Measurements from ENCODE around the gene NCK2.

NCK2 gene

DNA sequence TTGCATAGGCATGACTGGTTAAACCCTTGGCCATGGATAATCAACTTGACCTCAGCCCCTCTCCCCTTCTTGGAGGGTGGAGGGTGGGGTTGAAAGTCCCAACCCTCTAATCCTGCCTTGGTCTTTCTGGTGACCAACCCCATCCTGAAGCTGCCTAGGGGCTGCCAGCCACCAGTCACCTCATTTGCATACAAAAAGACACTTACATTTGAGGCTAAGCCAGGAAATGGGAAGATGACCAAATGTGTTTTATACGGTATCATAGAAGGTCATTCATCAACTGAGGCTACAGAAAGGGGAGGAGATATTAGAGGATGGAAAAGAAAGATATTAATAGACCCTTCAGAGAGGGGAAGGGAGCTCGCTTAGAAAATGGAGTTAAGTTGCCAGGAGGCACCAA lies 96.8 kb downstream of the NCK2 start:
- no peak for FAIRE-seq
- no peak for DNase-seq (ENCODE audit: insufficient read length, low spot score)

GRCh38 chr2:105842555-105842954 lies 97.8 kb downstream of the NCK2 start:
- no peak for FAIRE-seq

DNA sequence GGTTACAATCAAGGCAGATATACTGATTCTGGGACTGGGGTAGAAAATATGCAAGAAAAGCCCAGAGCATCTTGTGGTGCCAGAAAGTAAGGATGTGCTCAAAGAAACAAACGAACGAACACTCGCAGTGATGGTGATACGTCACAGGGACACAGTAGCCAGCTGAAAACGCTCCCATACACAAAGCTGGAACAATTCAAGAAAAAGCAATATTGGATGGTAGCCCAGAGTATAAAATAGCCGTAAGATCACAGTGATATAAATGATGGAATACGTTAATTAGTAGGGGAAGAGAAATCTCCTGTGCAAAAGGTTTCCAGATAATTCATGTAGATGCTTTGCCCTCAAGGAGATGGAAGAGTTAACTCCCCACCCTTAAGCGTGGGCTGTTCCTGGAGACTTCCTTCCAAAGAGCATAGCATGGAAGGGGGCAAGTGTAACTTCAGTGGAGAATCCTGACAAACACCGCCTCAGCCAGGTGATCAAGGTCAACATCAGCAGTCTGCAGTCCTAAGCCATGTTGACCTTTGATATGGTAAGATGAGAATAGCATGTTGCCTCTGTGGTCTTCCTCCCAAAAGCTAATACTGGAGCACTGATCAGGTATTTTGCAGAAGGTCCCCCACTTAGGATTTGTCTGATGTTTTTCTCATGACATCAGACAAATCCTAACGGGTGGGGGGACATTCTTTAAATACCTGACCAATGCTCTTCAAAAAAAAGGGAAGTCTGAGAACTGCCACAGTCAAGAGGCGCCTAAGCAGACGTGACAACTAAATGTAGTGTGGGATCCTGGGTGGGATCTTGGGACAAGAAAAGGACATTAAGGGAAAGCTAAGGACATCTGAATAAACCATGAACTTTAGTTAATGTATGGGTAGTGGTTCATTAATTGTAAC lies 99.0 kb downstream of the NCK2 start:
- FAIRE-seq (no peak), DNase-seq (ENCODE audit: insufficient read length, low spot score) (no peak)

More at GRCh38 chr2:105842555-105842954, 97.8 kb downstream of the NCK2 start:
- no peak for DNase-seq (ENCODE audit: insufficient read length, low spot score)

- no peak for DNase-seq (ENCODE audit: insufficient read length, low spot score)
- no peak for FAIRE-seq
Observed at GRCh38 chr2:105845976-105846375, 101.3 kb downstream of the NCK2 start.

GRCh38 chr2:105847056-105847455 lies 102.3 kb downstream of the NCK2 start:
- no peak for FAIRE-seq
- no peak for DNase-seq (ENCODE audit: insufficient read length, low spot score)

- no peak for FAIRE-seq
Observed at GRCh38 chr2:105848367-105848766, 103.7 kb downstream of the NCK2 start.

GRCh38 chr2:105849431-105850179 lies 104.9 kb downstream of the NCK2 start:
- FAIRE-seq: no peak
- no peak for DNase-seq (ENCODE audit: insufficient read length, low spot score)

More at GRCh38 chr2:105848367-105848766, 103.7 kb downstream of the NCK2 start:
- no peak for DNase-seq (ENCODE audit: insufficient read length, low spot score)

GRCh38 chr2:105852066-105852465 lies 107.4 kb downstream of the NCK2 start:
- DNase-seq (ENCODE audit: insufficient read length, low spot score) (no peak), FAIRE-seq (no peak)

- FAIRE-seq: no peak
- DNase-seq (ENCODE audit: insufficient read length, low spot score): no peak
Observed at GRCh38 chr2:105853354-105854088, 108.8 kb downstream of the NCK2 start.

GRCh38 chr2:105854972-105855371 lies 110.3 kb downstream of the NCK2 start:
- DNase-seq (ENCODE audit: insufficient read length, low spot score) (no peak), FAIRE-seq (no peak)

DNA sequence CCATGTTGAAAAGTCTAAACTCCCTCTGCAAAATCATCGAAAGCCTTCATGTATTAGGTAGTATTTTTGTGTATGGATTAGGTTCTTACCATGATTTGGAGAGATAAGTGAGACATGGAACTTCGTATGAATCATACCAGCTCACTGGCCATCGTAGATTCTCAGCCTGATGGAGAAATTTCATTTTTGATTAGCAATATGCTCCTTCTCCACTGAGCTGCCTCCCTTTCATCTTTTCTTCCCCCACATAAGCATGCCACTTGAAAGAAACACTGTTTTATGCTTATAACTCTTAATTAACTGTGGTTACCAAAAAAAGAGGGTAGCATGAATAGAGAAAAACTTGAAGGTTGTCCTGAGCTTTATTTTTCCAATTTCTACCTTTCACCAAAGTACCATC lies 111.9 kb downstream of the NCK2 start:
- FAIRE-seq (no peak), DNase-seq (ENCODE audit: insufficient read length, low spot score) (no peak)

- no peak for DNase-seq (ENCODE audit: insufficient read length, low spot score)
- no peak for FAIRE-seq
Observed at GRCh38 chr2:105857076-105857740, 112.5 kb downstream of the NCK2 start.

DNA sequence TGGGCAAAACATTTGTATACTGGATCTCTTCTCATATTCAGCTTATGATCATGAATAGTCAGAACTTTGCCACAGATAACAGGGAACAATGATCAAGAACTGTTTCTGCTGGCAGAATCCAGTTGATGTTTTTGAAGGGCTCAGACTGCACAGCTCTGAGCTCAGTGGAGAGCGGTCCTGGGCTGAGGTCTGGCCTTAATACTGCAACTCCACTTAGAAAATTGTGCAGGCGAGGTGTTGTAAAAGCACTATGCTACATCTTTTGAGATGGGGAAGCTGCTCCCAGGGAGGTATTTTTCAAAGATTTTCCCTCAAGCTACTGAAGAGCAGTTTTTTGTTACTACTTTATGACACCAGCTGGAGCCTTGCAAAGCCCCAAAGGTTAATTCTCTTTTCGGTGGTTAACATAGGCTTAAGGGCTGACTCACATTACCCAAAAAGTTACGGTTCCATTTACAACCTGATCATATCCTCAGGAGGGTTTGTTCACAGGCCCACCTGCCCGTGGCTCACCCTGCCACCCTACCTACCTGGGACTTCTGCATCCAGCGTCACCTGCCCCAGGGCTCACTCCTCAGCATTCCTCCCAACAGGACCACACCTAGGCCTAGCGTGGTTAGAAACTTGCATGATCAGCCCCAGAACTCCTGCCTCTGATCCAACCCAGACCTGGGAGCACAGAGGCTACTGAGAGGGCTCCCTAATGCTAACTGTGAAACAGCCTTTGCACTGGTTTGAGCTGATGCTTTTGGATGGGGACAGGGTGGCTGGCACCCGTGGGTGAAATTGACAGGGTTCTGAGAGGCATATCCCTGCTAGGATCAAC lies 114.4 kb downstream of the NCK2 start:
- FAIRE-seq (no peak), DNase-seq (ENCODE audit: insufficient read length, low spot score) (no peak)

DNA sequence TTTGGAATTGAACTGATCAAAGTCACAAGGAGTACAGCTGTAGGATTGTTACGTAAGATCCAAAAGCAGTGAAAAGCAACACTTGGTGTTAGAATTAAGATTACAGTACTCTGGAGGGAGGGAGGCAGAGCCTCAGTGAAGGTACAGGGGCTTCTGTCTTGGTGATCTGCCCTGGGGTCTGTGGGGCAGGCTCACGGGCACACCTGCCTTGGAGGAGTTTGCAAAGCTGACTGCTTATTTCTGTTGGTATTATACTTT lies 114.9 kb downstream of the NCK2 start:
- DNase-seq (ENCODE audit: insufficient read length, low spot score) (no peak), FAIRE-seq (no peak)

DNA sequence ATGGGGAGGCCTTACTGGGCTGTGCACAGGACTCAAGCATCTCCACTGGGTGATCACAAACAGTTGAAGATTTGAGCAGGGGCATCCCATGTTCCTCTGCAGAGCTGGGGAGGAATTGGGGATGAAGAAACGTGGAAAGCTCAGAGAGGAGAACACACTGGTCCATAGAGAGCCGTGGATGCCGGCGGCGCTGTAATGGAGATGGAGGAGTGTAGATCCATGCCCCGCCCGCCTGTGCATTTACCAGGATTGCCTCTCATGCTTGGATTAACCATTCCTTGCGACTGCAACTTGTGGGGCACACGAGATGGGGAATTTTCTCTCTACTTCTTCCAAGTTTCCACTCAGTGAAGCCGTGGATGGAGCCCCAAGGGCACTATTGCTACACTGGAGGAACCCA lies 115.9 kb downstream of the NCK2 start:
- FAIRE-seq (no peak), DNase-seq (ENCODE audit: insufficient read length, low spot score) (no peak)

DNA sequence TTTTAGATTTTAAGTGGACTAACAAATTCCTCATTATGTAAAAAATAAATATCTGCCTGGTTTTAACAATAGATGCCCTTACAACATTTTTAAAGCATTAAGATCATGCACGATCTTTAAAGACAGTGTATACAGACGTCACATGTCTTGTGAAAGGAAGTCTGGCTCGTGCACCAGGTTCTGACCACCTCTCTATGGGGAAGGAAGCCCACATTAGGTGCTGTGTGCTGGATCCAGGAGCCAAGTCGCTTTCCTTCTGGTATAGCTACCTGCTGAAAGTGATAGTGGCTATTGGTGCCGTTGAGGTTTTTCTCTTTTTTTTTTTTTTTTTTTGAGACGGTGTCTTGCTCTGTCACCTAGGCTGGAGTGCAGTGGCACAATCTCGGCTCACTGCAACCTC lies 116.5 kb downstream of the NCK2 start:
- DNase-seq (ENCODE audit: insufficient read length, low spot score): no peak
- FAIRE-seq: no peak

DNA sequence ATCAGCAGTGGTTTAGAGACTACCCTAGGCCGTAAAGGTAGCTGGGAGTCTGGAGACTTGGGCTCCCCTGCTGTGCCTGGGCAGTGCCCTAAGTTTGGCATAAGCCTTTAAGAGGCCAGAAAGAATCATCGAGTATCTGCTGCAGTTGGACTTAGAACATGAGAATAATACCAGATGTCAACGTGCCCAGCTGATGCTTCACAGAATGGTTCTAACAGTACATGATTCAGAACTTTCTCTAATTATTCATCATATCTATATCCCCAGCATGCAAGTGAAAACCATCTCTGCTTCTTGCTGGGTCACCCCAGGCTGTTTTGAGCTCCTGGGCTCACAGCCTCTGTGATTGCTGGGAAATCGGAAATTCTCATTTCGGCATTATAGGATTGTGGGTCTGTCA lies 118.1 kb downstream of the NCK2 start:
- DNase-seq (ENCODE audit: insufficient read length, low spot score) (no peak), FAIRE-seq (no peak)

DNA sequence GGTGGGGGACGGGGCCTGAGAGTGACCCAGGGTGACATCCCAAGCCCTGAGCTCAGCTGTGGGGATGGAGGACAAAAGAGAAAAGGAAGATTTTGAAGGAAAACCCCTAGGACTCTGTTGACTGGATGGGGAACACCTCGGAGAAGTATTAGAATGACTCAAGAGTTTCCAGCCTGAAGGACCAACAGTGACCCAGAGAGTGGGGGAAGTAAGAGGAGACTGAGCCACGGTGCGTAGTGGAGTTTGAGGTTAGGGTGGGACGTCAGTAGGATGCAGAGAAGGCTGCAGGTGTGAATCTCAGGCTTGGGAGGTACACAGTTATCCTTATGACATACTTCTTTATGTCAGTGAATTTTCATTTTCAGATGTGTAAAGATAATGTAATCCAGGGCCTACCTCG lies 119.5 kb downstream of the NCK2 start:
- FAIRE-seq (no peak), DNase-seq (ENCODE audit: insufficient read length, low spot score) (no peak)

GRCh38 chr2:105865222-105865913 lies 120.7 kb downstream of the NCK2 start:
- DNase-seq (ENCODE audit: insufficient read length, low spot score) (no peak), FAIRE-seq (no peak)

All from HTR-8/SVneo (cell line).